ENCODE data around the gene AMPH. TPM values are rescaled to one million over a fixed set of nuclear protein-coding genes. Genes with fewer than 3 reads are reported as not detected.

Gene AMPH
- total RNA-seq, 1 experiment from 2014 or later, result not detected

DNA sequence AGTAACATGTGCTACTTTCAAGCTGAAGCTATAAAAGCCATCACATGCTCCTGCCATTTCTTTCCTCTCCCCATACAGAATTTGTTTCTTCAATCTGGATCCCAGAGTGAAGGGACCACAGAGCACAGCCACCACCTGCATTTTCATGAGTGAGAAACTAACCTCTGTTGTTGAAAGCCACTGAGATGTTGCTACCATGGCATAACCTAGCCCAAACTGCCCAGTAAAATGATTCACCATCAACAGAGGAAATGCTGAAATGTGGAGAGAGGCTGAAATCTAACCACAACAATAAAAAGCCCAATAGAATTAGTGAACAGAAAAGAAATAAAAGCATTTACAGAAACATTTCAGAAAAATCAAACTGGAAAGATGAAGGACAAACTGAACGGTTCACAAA, 125.2 kb downstream of the AMPH start:
- intact Hi-C loops (cut with micrococcal nuclease; ENCODE audit: unreplicated experiment), result no loop called here
- TF ChIP-seq, protein P1, sequence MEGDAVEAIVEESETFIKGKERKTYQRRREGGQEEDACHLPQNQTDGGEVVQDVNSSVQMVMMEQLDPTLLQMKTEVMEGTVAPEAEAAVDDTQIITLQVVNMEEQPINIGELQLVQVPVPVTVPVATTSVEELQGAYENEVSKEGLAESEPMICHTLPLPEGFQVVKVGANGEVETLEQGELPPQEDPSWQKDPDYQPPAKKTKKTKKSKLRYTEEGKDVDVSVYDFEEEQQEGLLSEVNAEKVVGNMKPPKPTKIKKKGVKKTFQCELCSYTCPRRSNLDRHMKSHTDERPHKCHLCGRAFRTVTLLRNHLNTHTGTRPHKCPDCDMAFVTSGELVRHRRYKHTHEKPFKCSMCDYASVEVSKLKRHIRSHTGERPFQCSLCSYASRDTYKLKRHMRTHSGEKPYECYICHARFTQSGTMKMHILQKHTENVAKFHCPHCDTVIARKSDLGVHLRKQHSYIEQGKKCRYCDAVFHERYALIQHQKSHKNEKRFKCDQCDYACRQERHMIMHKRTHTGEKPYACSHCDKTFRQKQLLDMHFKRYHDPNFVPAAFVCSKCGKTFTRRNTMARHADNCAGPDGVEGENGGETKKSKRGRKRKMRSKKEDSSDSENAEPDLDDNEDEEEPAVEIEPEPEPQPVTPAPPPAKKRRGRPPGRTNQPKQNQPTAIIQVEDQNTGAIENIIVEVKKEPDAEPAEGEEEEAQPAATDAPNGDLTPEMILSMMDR (conservative IDR thresholded peaks at IDR 0.05), result no peak
- no peak for TF ChIP-seq EZH2 (IDR thresholded peaks at IDR 0.05; ENCODE audit: low read depth)
- Histone ChIP-seq H3K9me3 (ENCODE audit: insufficient read depth, low read depth) (no peaks in the 10 kb centered on the region), H3K79me2 (ENCODE audit: low read depth) (no peaks in the 10 kb centered on the region), H3K4me2 (no peak overlapping the region), H3K36me3 (ENCODE audit: low read depth) (no peaks in the 10 kb centered on the region), H2AFZ (no peak overlapping the region), H4K20me1 (ENCODE audit: insufficient read depth) (no peaks in the 10 kb centered on the region), H3F3A (ENCODE audit: insufficient read depth, low read depth) (no peaks in the 10 kb centered on the region), H3K27ac (no peak overlapping the region), H3K27me3 (ENCODE audit: insufficient read depth, low read depth) (peaks cover 12% of the 10 kb centered on the region), H3K4me1 (replicated peaks; ENCODE audit: insufficient read depth) (no peaks in the 10 kb centered on the region), H3K9me2 (ENCODE audit: insufficient read depth) (no peaks in the 10 kb centered on the region), H3K4me3 (no peak overlapping the region)
- POLR2A ChIA-PET (ENCODE audit: unreplicated experiment), result no interaction called here
- BruUV-seq (replicated peaks), result no TSS peak
- DNase-seq, result no peak
- CTCF ChIA-PET, result no interaction called here

DNA sequence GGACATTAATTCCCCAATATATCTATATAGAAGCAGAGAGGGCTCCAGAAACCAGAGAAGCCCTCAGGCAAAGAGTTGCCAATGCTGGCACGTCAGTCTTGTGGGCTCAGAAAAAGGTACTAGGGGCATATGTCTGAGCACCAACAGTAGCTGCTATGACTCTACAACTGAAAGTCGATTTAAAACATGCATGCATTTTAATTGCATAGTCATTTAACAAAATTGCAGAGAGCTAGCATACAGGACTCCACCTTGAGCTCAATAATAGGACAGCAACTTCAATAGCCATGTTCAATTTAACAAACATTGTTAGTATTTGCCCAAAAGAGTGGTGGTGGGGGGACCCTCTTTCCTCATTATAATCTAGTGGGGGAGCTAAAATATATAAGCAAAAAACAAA, 126.5 kb downstream of the AMPH start:
- Histone ChIP-seq H3F3A (ENCODE audit: insufficient read depth, low read depth) (no peaks in the 10 kb centered on the region), H3K4me3 (no peak overlapping the region), H3K4me1 (replicated peaks; ENCODE audit: insufficient read depth) (no peaks in the 10 kb centered on the region), H3K4me2 (no peak overlapping the region), H3K9me3 (ENCODE audit: insufficient read depth, low read depth) (no peaks in the 10 kb centered on the region), H3K36me3 (ENCODE audit: low read depth) (no peaks in the 10 kb centered on the region), H3K27ac (no peak overlapping the region), H3K9me2 (ENCODE audit: insufficient read depth) (no peaks in the 10 kb centered on the region), H3K27me3 (ENCODE audit: insufficient read depth, low read depth) (peaks cover 12% of the 10 kb centered on the region), H4K20me1 (ENCODE audit: insufficient read depth) (no peaks in the 10 kb centered on the region), H2AFZ (no peak overlapping the region), H3K79me2 (ENCODE audit: low read depth) (no peaks in the 10 kb centered on the region)
- intact Hi-C loops (cut with micrococcal nuclease; ENCODE audit: unreplicated experiment), result no loop called here
- BruUV-seq (replicated peaks), result no TSS peak
- TF ChIP-seq, protein P1 (conservative IDR thresholded peaks at IDR 0.05), result no peak
- no peak for TF ChIP-seq EZH2 (IDR thresholded peaks at IDR 0.05; ENCODE audit: low read depth)
- ChIA-PET POLR2A (ENCODE audit: unreplicated experiment) (interaction anchor here (0.7 kb wide), 1 partner anchor 114 kb away, joined by 4 read pairs; no protein-coding TSS in a partner anchor), CTCF (no interaction called here)
- no peak for DNase-seq

DNA sequence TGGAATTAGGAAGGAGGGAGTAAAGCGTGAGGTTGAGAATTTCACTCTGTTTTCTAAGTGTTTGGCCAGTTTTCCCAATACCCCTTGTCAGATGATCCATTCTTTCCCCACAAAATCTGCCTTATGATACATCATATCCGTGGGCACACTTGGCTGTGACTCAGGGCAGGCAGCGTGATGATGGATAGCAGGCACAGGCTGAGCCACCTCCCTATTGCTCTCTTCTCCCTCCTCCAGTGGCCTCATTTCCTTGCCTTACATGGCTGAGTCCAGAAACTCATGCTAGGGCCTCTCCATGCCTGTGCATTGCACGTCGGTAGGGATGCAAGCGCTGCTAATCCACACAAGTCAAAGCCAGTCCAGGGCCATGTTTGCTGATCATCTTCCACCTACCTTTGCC, 128.3 kb downstream of the AMPH start:
- H3K27ac ChIP-seq, result no peak overlapping the region
- POLR2A ChIA-PET (ENCODE audit: unreplicated experiment), result no interaction called here
- CTCF ChIA-PET, result no interaction called here
- H3K79me2 ChIP-seq (ENCODE audit: low read depth), result no peaks in the 10 kb centered on the region
- no peak overlapping the region for H3K4me2 ChIP-seq
- H3K4me1 ChIP-seq (replicated peaks; ENCODE audit: insufficient read depth), result no peaks in the 10 kb centered on the region
- no peaks in the 10 kb centered on the region for H3K36me3 ChIP-seq (ENCODE audit: low read depth)
- no TSS peak for BruUV-seq (replicated peaks)
- no peaks in the 10 kb centered on the region for H4K20me1 ChIP-seq (ENCODE audit: insufficient read depth)
- H3F3A ChIP-seq (ENCODE audit: insufficient read depth, low read depth), result no peaks in the 10 kb centered on the region
- H3K9me3 ChIP-seq (ENCODE audit: insufficient read depth, low read depth), result no peaks in the 10 kb centered on the region
- no peaks in the 10 kb centered on the region for H3K9me2 ChIP-seq (ENCODE audit: insufficient read depth)
- no peak for DNase-seq
- H3K4me3 ChIP-seq, result no peak overlapping the region
- H3K27me3 ChIP-seq (ENCODE audit: insufficient read depth, low read depth), result peaks cover 12% of the 10 kb centered on the region
- intact Hi-C loops (cut with micrococcal nuclease; ENCODE audit: unreplicated experiment), result no loop called here
- H2AFZ ChIP-seq, result no peak overlapping the region
- TF ChIP-seq EZH2 (IDR thresholded peaks at IDR 0.05; ENCODE audit: low read depth), result no peak

DNA sequence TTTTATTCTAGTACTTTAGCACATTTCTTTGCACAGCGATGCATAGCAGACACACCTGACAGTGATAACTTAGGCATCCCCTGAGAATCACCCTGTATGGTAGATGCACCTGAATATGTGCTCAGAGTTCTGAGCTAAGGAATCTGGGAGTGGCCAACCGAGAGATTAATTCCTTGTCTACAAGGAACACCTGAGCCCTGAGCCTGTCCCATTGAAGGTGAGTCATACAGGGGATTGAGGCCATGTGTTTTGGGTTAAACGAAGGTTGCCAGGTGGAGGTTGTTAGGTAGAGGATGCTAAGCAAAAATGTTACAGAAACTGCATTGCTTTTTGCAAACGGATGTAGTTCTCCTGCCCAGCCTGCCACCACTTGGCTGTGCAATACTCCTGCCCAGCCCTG, 128.9 kb downstream of the AMPH start:
- Histone ChIP-seq H3K27me3 (ENCODE audit: insufficient read depth, low read depth) (peaks cover 8% of the 10 kb centered on the region), H3K9me3 (ENCODE audit: insufficient read depth, low read depth) (no peaks in the 10 kb centered on the region), H3K4me1 (replicated peaks; ENCODE audit: insufficient read depth) (no peaks in the 10 kb centered on the region), H3K4me3 (no peak overlapping the region), H3K79me2 (ENCODE audit: low read depth) (no peaks in the 10 kb centered on the region), H3K4me2 (no peak overlapping the region), H2AFZ (no peak overlapping the region), H3K9me2 (ENCODE audit: insufficient read depth) (no peaks in the 10 kb centered on the region), H3K36me3 (ENCODE audit: low read depth) (no peaks in the 10 kb centered on the region), H4K20me1 (ENCODE audit: insufficient read depth) (no peaks in the 10 kb centered on the region), H3K27ac (no peak overlapping the region), H3F3A (ENCODE audit: insufficient read depth, low read depth) (no peaks in the 10 kb centered on the region)
- TF ChIP-seq EZH2 (IDR thresholded peaks at IDR 0.05; ENCODE audit: low read depth), result no peak
- TF ChIP-seq, protein P1 (conservative IDR thresholded peaks at IDR 0.05), result no peak
- ChIA-PET POLR2A (ENCODE audit: unreplicated experiment) (no interaction called here), CTCF (no interaction called here)
- no peak for DNase-seq
- intact Hi-C loops (cut with micrococcal nuclease; ENCODE audit: unreplicated experiment), result no loop called here
- BruUV-seq (replicated peaks), result no TSS peak
